AG09309 (cell line): ENCODE results near the gene LCN1.

ENCODE experiments used
- DNase-seq: peaks from one replicate; pipeline ENCODE4 v3.0.0-alpha.2; 2010; ENCODE audit warnings: low read depth
- H3K4me3 ChIP-seq: 2 replicates; pipeline ENCODE4 v1.5.1; 2011; ENCODE audit warnings: mild to moderate bottlenecking, low read depth, low read length, moderate library complexity; ENCODE audit not compliant: control insufficient read depth
- TF ChIP-seq, protein P1 (sequence below): IDR thresholded peaks from 2 replicates; pipeline ENCODE4 v1.5.1; 2011; ENCODE audit warnings: mild to moderate bottlenecking, low read depth, low read length, inconsistent platforms; ENCODE audit not compliant: insufficient read depth, control insufficient read depth; ENCODE audit errors: missing control alignments

The LCN1 gene

DNA sequence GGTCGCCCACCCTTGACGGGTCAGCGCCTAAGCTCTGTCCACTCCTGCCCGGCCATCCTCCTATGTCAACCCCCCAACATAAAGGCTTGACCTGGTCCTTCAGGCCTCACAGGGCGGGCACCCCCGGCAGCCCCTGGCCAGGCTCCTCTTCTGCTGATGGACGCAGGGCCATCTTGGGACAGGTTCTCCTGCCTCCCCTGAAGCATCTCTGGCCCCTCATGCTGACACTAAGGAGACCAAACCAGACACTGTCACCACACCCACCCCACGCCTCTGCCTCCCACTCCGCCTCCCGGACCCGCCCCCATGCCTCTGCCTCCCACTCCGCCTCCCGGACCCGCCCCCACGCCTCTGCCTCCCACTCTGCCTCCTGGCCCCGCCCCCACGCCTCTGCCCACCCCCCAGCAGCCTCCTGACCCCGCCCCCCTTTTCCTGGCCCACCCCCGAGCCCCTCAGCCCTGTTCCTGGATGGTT lies 31.5 kb downstream of the LCN1 start:
- TF ChIP-seq, protein P1, sequence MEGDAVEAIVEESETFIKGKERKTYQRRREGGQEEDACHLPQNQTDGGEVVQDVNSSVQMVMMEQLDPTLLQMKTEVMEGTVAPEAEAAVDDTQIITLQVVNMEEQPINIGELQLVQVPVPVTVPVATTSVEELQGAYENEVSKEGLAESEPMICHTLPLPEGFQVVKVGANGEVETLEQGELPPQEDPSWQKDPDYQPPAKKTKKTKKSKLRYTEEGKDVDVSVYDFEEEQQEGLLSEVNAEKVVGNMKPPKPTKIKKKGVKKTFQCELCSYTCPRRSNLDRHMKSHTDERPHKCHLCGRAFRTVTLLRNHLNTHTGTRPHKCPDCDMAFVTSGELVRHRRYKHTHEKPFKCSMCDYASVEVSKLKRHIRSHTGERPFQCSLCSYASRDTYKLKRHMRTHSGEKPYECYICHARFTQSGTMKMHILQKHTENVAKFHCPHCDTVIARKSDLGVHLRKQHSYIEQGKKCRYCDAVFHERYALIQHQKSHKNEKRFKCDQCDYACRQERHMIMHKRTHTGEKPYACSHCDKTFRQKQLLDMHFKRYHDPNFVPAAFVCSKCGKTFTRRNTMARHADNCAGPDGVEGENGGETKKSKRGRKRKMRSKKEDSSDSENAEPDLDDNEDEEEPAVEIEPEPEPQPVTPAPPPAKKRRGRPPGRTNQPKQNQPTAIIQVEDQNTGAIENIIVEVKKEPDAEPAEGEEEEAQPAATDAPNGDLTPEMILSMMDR = no peak
- DNase-seq = no peak
- no peak overlapping the region for H3K4me3 ChIP-seq

DNA sequence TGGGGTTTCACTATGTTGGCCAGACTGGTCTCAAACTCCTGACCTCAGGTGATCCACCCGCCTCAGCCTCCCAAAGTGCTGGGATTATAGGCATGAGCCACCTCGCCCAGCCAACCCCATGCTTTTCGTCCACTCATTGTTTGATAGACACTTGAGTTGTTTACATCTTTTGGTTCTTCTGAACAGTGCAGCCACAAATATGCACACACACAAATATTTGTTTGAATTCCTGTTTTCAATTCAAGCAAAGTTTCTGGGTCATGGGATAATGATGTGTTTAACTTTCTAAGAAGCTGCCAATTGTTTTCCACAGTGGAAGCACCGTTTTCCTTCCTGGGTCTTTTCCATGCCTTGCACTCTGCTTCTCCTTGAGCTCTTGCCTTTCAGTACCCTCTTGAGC lies 33.5 kb downstream of the LCN1 start:
- TF ChIP-seq, protein P1 = no peak
- H3K4me3 ChIP-seq = no peak overlapping the region
- DNase-seq = no peak

DNA sequence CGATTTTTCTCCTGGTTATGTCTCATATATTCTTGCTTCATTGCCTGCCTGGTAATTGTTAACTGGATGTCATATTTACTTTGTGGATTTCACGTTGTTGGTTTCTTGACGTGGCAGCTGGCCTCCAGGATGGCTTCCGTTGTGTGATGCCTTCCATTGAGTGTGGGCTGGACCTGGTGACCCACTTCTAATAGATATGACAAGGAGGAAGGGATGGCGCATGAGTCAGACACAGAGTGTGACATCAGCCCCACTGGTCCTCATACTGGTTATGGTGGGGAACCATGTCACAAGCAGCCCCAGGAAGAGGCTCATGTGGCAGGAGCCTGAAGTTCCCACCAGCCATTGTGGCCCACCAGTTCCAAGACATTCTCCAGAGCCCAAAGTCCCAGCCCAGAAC lies 34.0 kb downstream of the LCN1 start:
- no peak overlapping the region for H3K4me3 ChIP-seq
- TF ChIP-seq, protein P1 = no peak
- no peak for DNase-seq

DNA sequence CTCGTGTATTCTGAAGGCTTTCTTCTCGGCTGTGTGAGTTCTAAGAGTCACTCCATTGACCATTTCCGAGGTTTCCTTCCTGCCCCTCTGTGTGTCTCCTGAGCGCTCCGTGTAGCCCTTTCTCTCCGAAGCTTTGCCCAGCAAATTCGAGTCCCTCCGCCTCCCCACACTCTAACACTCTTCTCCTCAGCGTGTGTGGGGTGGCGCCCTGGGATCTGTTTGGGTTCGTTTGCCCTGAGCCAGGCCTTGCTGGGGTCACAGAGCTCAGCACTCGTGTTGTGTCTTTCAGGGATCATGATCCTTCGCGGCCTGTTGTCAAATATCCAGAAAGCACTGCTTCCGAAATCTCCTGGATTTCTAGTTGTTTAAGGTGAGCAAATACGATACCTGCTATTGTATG lies 34.7 kb downstream of the LCN1 start:
- TF ChIP-seq, protein P1 = no peak
- H3K4me3 ChIP-seq = no peak overlapping the region
- DNase-seq = no peak

DNA sequence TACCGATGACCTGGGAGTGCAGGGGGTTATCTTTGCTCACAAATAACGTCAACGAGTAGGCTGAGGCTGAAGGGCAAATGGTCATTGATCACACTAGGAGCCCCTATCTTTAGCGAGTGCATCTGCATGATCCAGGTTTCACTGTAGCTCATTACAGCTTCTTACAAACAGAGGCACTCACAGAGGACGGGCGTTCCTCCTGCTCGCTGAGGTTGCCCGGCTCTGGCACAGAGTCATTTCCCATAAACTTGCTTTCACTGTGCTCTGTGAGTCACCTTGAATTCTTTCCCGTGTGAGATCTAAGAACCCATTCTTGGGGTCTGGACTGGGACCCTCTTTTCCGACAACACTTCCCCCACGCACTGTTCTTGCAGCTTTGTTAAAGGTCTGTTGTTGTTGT lies 38.4 kb downstream of the LCN1 start:
- TF ChIP-seq, protein P1 = no peak
- no peak for DNase-seq
- H3K4me3 ChIP-seq = no peak overlapping the region

DNA sequence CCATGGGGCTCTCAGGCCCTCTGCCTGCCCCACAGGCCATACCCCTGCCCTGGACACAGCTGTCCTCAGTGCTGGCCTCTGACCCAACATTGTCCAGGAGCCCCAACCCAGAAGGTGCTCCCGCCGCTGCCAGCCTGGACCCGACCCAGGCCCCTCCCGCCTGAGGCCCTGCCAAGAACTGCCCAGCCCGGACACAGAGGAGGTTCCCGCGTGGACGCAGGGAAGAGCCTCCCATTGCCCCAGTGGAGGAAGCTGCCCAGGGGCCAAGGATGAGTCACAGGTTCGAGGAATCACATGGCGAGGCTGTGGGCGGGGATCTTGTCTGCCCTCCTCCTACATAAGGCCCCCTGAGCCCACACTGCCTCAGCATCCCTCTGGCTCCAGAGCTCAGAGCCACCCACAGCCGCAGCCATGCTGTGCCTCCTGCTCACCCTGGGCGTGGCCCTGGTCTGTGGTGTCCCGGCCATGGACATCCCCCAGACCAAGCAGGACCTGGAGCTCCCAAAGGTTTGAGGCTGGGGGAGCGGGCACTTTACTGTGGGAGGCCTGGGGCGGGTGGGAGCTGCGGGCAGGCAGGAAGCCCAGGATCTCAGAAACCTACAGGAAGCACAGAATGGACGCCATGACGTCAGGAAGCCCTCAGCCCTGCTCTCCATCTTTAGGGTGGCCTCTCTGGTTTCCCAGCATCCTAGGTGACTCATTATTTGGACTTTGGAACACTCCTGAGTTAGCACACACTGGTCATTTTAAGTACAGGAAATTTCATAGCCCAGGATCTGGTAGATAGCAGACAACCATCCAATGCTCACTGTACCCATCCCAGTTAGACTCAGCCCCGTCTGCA lies 40.4 kb downstream of the LCN1 start, which contains the start of gene PAEP:
PAEP (plus strand) TSS at position 366 of the 844 bp plus-strand sequence.
- H3K4me3 ChIP-seq = no peak within 1 kb of the TSS
- no peak for DNase-seq
- TF ChIP-seq, protein P1 = no peak
